Heart left ventricle (tissue), 16 donors: ENCODE data around the gene TNK2. TPM values are rescaled to one million over a fixed set of nuclear protein-coding genes. Genes with fewer than 3 reads are reported as not detected.
A peak's percentile ranks its signal among the peaks of the same experiment; 100 is the strongest.
"Not testable (repeated sequence)": the region's sequence is repeated elsewhere in the genome, so short reads cannot be mapped to it uniquely, and the experiment has no call there.

Source experiments
- ATAC-seq, 4 donors: fragments of 200-7000 bp; cut with Tn5 transposase; one replicate each; pipeline ENCODE4 v1.9.1; 2020 to 2022; ENCODE audit warnings: moderate library complexity in 4 of 4, mild to moderate bottlenecking in 3 of 4, moderate number of reproducible peaks in 1 of 4
- DNase-seq, 5 donors: peaks; one replicate each; pipeline ENCODE4 v3.0.0-alpha.2; 2020
- H3K27ac ChIP-seq, 12 donors: fragments of 200-600 bp; sonication (generic) in 4 of 12; one replicate each; pipeline versions ENCODE4 v1.5.0 to v1.8.0; 2016 to 2022; ENCODE audit warnings: mild to moderate bottlenecking in 2 of 12
- H3K27me3 ChIP-seq, 9 donors: fragments of 200-600 bp; sonication (generic) in 2 of 9; one replicate each; pipeline versions ENCODE4 v1.5.1 to v1.8.0; 2016 to 2022; ENCODE audit warnings: mild to moderate bottlenecking in 3 of 9
- H3K36me3 ChIP-seq, 9 donors: fragments of 200-600 bp; sonication (generic) in 2 of 9; one replicate each; pipeline versions ENCODE4 v1.5.0 to v1.8.0; 2018 to 2022; ENCODE audit warnings: mild to moderate bottlenecking in 2 of 9
- H3K4me1 ChIP-seq, 12 donors: fragments of 200-600 bp; sonication (generic) in 4 of 12; one replicate each; pipeline versions ENCODE4 v1.5.0 to v1.8.0; 2016 to 2022; ENCODE audit warnings: mild to moderate bottlenecking in 3 of 12
- H3K4me3 ChIP-seq, 12 donors: fragments of 200-600 bp; sonication (generic) in 4 of 12; one replicate each; pipeline versions ENCODE4 v1.5.0 to v1.8.0; 2017 to 2022; ENCODE audit warnings: mild to moderate bottlenecking in 9 of 12, moderate library complexity in 4 of 12
- H3K9me3 ChIP-seq, 12 donors: fragments of 200-600 bp; sonication (generic) in 4 of 12; one replicate each; pipeline versions ENCODE4 v1.5.0 to v1.8.0; 2016 to 2022; ENCODE audit warnings: mild to moderate bottlenecking in 1 of 12
- CTCF ChIP-seq, 12 donors: fragments of 200-600 bp; sonication (generic) in 4 of 12; IDR thresholded peaks; one replicate each; pipeline versions ENCODE4 v1.5.0 to v1.8.0; 2018 to 2022; ENCODE audit warnings: antibody characterized with exemption in 12 of 12, mild to moderate bottlenecking in 5 of 12
- POLR2A ChIP-seq, 2 donors: fragments of 450-650 bp; IDR thresholded peaks; one replicate each; pipeline ENCODE4 v1.6.1; 2017; ENCODE audit warnings: antibody characterized with exemption in 2 of 2, mild to moderate bottlenecking in 2 of 2, moderate library complexity in 2 of 2
- WGBS, 4 donors: extraction: QIAGEN DNeasy Blood & Tissue Kit in 2 of 4; methylation state at CpG; one replicate each; pipeline versions ENCODE4 v1.1.5 to v1.1.7; 2013 to 2018; 5-methylcytosine and 5-hydroxymethylcytosine counted together
- intact Hi-C, 10 donors: fragments of 100-400 bp; cut with DNase I; formaldehyde crosslinking; loops; one replicate each; pipeline versions ENCODE4 v1.11.1 to v1.14.2; 2022
- polyA plus RNA-seq, 2 donors: library from polyadenylated mRNA; stranded (reverse); fragments of 200-250 nt; gene quantifications; one replicate each; pipeline ENCODE4 v1.2.3, GENCODE V29; 2013
- total RNA-seq, 9 donors: library from RNA; depleted of rRNA in 2 of 9; stranded (reverse); fragments of >200 nt in 2 of 9; fragmentation: NEBNext Ultra II Directional in 3 of 9; extraction: Animal tissue kit (Norgen Biotek cat#: 25700) in 3 of 9; gene quantifications; one replicate each; pipeline versions ENCODE4 v1.1.0 to v1.2.4, GENCODE V29; 2016 to 2023
- donor health status: ischemic (EF 13 %, LVEDD 7.1; RV severe dilation, severe dysfunction).
- donor health status: healthy with polysubstance abuse.
- donor health status: DM: no; HTN: yes; CAD: no.
- donor health status: DM: no; HTN: no; CAD: no.
- donor health status: ischemic (EF 25% LVEDD 6.9; RV normal size, moderate dysfunction).
- donor health status: ischemic (EF 25% LVEDD 5.7; RV mildly dilated, moderate dysfunction).
- donor health status: healthy.
- donor health status: DM: yes; HTN: yes; CAD: no.
- donor health status: ischemic (EF 35%, LVEDD 5.7; RV mildly dilated, moderate dysfunction).
- donor health status: nonischemic (EF 11% LVEDD 7.7; RV severe dilation, severe dysfunction).
- donor health status: DM: yes; HTN: yes; CAD: no.
- donor health status: PGD.
- donor health status: ischemic (EF 29% LVEDD 5.4; RV normal size, mild dysfunction).
- donor health status: nonischemic (EF 23%, LVEDD 6.1; RV moderate dilation, normal function).

The TNK2 gene
- total and polyA plus RNA-seq, 11 donors = 13.5 to 59.7 (median 28.7) TPM

- intact Hi-C loops = loop anchor here (1.0 to 2.0 kb wide), 4 partner anchors 31 to 52 kb away; no protein-coding TSS in a partner anchor
- WGBS, 4 donors = 24 to 32% (median 27%) methylated on average over 21 to 30 of the region's 30 CpGs
Measured at GRCh38 chr3:195863121-195864061, 45.0 kb downstream of the TNK2 start.

GRCh38 chr3:195862318-195862717 lies 46.0 kb downstream of the TNK2 start:
- Histone ChIP-seq H3K4me1 (peaks cover 0 to 25% (median 13%) of the 10 kb centered on the region in 12 donors), H3K36me3 (peaks cover 0 to 25% (median 9%) of the 10 kb centered on the region in 9 donors)
- intact Hi-C loops = loop anchor here in 5 of 10 donors (2.0 kb wide), 2 partner anchors 32 to 52 kb away; no protein-coding TSS in a partner anchor
- not testable (repeated sequence) for DNase-seq, ATAC-seq, H3K9me3 ChIP-seq, H3K4me3 ChIP-seq, H3K27me3 ChIP-seq, H3K27ac ChIP-seq
- 90 to 96% (median 95%) methylated on average over 12 of the region's 12 CpGs for WGBS, 4 donors

More at GRCh38 chr3:195863121-195864061, 45.0 kb downstream of the TNK2 start:
- Histone ChIP-seq H3K27me3 (no peaks in the 10 kb centered on the region), H3K9me3 (no peaks in the 10 kb centered on the region), H3K4me1 (peaks cover 0 to 25% (median 13%) of the 10 kb centered on the region in 12 donors), H3K4me3 (no peak overlapping the region), H3K36me3 (peaks cover 0 to 35% (median 17%) of the 10 kb centered on the region in 9 donors), H3K27ac (peak overlapping the region in 9 of 12 donors; percentile 33 to 70 (median 61))
- DNase-seq (peak; percentile 87 to 94 (median 92)), ATAC-seq (peak; percentile 93 to 98 (median 96))
- peak; percentile 92 to 99 (median 97) for TF ChIP-seq CTCF (IDR thresholded peaks at IDR 0.05)
- TF ChIP-seq POLR2A (IDR thresholded peaks at IDR 0.05) = no peak

GRCh38 chr3:195860456-195860855 lies 47.9 kb downstream of the TNK2 start:
- no peak for ATAC-seq
- no peak for DNase-seq
- TF ChIP-seq POLR2A (IDR thresholded peaks at IDR 0.05) = no peak
- TF ChIP-seq CTCF (IDR thresholded peaks at IDR 0.05) = no peak
- Histone ChIP-seq H3K4me3 (no peak overlapping the region), H3K36me3 (peaks cover 0 to 6% (median 0%) of the 10 kb centered on the region in 9 donors), H3K27me3 (peaks cover 0 to 3% (median 0%) of the 10 kb centered on the region in 9 donors), H3K4me1 (peaks cover 0 to 25% (median 13%) of the 10 kb centered on the region in 12 donors), H3K9me3 (no peaks in the 10 kb centered on the region), H3K27ac (no peak overlapping the region)
- 74 to 76% (median 75%) methylated on average over 6 of the region's 6 CpGs for WGBS, 4 donors
- intact Hi-C loops = loop anchor here in 1 of 10 donors (2.0 kb wide), 1 partner anchor 54 kb away; no protein-coding TSS in a partner anchor

- peaks cover 0 to 3% (median 0%) of the 10 kb centered on the region in 9 donors for H3K27me3 ChIP-seq
- H3K4me3 ChIP-seq = peak overlapping the region in 3 of 12 donors; percentile 24 to 46 (median 32)
- intact Hi-C loops = loop anchor here in 8 of 10 donors (1.0 to 10.0 kb wide), 4 partner anchors 55 to 235 kb away; no protein-coding TSS in a partner anchor
- ATAC-seq (no peak), DNase-seq (no peak)
- H3K9me3 ChIP-seq = no peaks in the 10 kb centered on the region
- H3K4me1 ChIP-seq = peaks cover 0 to 25% (median 13%) of the 10 kb centered on the region in 12 donors
- WGBS, 4 donors = 80 to 88% (median 83%) methylated on average over 23 of the region's 23 CpGs
- H3K36me3 ChIP-seq = peaks cover 0 to 6% (median 0%) of the 10 kb centered on the region in 9 donors
- H3K27ac ChIP-seq = no peak overlapping the region
- TF ChIP-seq CTCF (IDR thresholded peaks at IDR 0.05) (no peak), POLR2A (IDR thresholded peaks at IDR 0.05) (no peak)
Measured at GRCh38 chr3:195859846-195860411, 48.4 kb downstream of the TNK2 start.
